GM12864 (cell line): ENCODE results near the gene PLEKHB2.
A peak's percentile ranks its signal among the peaks of the same experiment; 100 is the strongest.
"Not testable (repeated sequence)": the region's sequence is repeated elsewhere in the genome, so short reads cannot be mapped to it uniquely, and the experiment has no call there.

Source experiments
- DNase-seq: peaks from one replicate; pipeline ENCODE4 v3.0.0-alpha.2; 2011; ENCODE audit warnings: low read depth
- H3K4me3 ChIP-seq: 2 replicates; pipeline ENCODE4 v1.5.1; 2011; ENCODE audit warnings: mild to moderate bottlenecking, low read depth, low read length, control low read depth
- TF ChIP-seq, protein P1 (sequence below): IDR thresholded peaks from 2 replicates; pipeline ENCODE4 v1.5.1; 2011; ENCODE audit warnings: low read depth, mild to moderate bottlenecking, moderate library complexity, low read length, control low read depth, inconsistent platforms; ENCODE audit errors: missing control alignments

PLEKHB2 gene

DNA sequence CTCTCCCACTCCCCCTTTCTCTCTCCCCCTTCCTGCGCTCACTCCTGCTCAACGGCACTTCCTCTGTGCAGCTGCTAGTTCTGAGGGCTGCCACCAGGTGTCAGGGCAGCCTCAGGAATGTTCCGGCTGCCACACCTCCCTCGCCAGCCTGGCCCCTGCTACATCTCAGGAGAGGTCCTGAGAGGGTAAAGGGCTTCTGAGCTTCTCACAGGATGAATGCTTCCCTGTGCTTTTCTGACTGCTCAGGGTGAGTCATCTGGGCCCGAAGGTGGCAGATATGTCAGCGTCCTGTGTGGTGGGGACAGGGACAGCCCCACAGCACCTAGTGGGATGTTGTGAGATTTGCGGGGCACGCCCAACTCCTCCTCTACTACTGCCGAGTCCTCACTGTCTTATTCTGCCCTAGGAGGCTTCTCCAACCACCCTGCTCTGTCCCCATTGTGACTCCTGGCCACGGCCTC is 49.0 kb downstream of the PLEKHB2 start:
- peak; percentile 34 for DNase-seq
- no peak overlapping the region for H3K4me3 ChIP-seq
- TF ChIP-seq, protein P1, sequence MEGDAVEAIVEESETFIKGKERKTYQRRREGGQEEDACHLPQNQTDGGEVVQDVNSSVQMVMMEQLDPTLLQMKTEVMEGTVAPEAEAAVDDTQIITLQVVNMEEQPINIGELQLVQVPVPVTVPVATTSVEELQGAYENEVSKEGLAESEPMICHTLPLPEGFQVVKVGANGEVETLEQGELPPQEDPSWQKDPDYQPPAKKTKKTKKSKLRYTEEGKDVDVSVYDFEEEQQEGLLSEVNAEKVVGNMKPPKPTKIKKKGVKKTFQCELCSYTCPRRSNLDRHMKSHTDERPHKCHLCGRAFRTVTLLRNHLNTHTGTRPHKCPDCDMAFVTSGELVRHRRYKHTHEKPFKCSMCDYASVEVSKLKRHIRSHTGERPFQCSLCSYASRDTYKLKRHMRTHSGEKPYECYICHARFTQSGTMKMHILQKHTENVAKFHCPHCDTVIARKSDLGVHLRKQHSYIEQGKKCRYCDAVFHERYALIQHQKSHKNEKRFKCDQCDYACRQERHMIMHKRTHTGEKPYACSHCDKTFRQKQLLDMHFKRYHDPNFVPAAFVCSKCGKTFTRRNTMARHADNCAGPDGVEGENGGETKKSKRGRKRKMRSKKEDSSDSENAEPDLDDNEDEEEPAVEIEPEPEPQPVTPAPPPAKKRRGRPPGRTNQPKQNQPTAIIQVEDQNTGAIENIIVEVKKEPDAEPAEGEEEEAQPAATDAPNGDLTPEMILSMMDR, result peak; percentile 91

DNA sequence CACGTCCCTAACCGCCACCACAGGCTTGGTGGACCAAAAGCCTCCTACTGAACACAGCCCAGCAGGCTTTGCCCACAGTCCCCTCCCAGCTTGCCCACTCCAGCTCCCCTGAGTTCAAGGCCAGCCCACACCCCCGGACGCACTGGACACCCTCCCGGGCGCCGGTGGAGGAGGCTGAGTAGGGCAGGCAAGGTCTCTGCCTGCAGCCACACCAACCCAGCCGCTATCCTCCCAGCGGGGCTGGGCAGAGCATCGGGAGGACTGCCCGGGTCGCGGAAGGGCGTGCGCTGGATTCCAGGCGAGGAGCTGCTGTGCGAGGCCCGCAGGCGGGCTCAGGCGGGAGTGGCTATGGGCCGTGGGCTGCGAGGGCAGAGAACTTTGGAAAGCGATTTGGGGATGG is 49.5 kb downstream of the PLEKHB2 start:
- TF ChIP-seq, protein P1, result no peak
- DNase-seq, result no peak
- no peak overlapping the region for H3K4me3 ChIP-seq

DNA sequence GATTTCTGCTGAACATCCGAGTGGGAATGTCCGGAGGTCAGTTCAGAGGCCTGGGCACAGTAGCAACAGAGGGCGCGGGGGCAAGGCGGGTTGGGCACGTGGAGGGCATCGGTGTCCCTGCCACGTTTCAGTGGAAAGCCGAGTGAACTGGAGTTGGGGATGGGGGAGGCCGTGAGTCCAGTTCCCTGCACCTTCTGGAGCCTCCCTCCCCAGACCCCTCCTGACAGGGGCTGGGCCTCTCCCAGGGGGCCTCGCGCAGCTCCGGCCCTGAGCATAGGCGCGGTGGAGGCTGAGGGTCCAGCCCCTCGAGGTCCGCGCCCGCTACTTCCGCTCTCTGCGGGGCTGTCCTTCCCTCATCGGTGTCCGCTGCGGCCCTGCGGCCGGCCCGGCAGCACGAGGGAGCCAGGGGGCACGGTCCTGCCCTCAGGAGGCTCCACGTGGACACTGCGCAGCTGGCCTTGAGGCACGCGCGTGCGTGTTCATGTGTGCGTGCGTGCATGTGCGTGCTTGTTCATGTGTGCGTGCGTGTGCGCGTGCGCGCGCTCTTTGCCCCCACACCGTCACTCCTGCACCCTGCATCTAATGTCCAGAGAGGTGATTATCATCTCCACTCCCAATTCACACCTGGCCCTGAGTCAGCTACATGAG is 50.2 kb downstream of the PLEKHB2 start:
- no peak overlapping the region for H3K4me3 ChIP-seq
- no peak for DNase-seq
- TF ChIP-seq, protein P1, result no peak

DNA sequence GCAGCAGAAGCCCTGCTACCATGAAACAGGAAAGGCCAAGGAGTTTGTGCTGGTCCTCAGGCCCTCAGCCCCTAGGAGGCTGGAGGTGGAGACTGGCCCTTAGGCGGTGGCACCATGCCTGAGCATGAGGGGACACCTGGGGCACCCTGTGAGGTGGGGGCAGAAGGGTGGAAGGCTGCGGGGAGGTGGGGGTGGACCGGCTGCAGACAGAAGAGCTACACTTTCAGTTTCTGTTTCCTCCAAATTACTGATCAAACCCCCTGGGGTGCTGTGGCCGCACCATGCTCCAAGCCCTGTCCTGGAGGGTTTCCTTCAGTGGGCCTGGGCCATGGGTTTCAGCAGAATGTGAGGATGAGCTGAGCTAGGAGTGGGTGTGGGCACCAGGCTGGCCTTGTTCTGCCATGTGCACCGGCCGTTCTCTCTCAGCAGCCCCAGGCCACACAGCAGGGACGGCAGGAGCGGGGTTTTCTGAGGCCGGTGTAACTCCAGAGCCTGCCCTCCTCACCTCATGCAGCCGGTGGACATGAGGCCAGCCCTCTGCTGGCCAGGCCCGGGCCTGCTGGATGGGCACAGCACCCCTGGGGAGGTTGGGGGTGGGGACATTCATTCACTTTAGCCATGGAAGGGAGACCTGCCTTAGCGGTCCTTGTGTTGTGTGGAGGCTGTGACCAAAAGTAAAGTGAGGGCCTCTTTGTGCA is 51.5 kb downstream of the PLEKHB2 start:
- no peak for DNase-seq
- no peak overlapping the region for H3K4me3 ChIP-seq
- TF ChIP-seq, protein P1, result no peak

DNA sequence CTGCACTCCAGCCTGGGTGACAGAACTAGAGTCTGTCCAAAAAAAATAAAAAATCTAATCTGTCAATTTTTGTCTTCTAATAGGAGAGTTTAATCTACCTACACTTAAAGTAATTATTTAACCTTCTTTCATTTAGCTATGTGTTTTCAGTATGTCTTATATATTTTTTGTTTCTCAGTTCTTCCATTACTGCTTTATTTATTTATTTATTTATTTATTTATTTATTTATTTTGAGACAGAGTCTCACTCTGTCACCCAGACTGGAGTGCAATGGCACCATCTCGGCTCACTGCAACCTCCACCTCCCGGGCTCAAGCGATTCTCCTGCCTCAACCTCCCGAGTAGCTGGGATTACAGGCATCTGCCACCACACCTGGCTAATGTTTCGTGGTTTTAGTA is 60.4 kb downstream of the PLEKHB2 start:
- not testable (repeated sequence) for DNase-seq, H3K4me3 ChIP-seq

DNA sequence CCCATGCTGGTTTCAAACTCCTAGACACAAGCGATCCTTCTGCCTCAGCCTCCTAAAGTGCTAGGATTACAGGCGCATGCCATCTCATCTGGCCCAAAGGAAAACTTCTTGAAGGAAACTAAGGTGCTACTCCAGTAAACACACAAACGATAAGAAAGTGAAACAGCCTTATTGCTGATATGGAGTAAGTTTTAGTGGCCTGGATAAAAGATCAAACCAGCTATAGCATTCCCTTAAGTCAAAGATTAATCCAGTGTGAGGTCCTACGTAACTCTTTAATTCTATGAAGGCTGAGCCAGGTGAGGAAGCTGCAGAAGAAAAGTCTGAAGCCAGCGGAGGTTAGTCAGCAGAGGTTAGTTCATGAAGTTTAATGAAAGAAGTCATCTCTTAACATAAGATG is 63.4 kb downstream of the PLEKHB2 start:
- TF ChIP-seq, protein P1, result no peak

DNA sequence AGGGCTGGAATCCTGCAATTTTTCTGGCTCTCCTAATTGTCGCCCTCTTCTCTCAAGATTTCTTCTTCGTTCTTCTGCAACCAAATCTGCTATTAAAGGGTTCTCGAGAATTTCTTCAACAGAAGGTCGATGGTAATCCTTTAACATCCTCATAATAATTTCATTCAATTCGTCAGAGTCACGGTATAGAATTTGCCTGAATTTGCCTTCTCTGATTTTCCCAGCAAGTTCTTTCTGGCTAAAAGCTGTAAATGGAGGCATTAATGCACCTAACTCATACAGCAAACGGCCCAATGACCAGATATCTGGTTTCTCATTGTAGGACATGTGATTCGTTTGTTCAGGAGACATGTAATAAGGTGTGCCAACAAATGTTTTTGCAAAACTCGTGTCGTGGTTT is 72.9 kb downstream of the PLEKHB2 start:
- not testable (repeated sequence) for DNase-seq

More for the DNA sequence above, 63.4 kb downstream of the PLEKHB2 start:
- no peak overlapping the region for H3K4me3 ChIP-seq
- DNase-seq, result no peak

DNA sequence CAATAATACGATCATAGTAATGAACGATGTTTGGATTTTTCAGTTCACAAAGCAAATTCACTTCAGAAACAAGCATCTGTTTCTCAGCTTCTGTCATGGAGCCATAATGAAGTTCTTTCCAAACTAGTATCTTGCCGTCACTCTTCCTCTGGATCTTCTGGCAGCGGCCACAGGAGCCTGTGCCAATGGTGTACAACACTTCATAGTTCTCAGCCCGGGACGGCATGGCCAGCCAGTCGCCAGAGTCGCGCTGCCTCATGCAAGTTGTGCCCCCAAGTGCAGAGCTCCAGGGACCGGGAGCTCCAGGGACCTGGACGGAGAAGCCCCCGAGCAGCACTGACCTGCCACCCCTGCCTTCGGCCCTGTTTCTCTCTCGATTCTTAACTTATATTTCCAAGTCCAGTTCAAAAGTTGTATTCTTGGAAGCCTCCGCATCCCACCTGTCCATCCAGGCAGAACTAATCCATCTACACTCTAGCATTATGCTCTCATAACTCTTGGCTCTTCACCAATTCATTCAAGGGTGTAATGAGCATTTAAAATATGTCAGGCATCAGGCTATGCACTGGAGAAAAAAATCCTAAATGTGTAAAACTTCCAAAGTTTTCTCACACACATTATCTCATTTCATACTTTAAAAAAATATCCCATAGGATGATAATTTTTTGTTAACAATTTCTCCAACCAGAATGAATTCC is 73.7 kb downstream of the PLEKHB2 start:
- not testable (repeated sequence) for DNase-seq, H3K4me3 ChIP-seq

More for the DNA sequence above, 72.9 kb downstream of the PLEKHB2 start:
- not testable (repeated sequence) for H3K4me3 ChIP-seq

DNA sequence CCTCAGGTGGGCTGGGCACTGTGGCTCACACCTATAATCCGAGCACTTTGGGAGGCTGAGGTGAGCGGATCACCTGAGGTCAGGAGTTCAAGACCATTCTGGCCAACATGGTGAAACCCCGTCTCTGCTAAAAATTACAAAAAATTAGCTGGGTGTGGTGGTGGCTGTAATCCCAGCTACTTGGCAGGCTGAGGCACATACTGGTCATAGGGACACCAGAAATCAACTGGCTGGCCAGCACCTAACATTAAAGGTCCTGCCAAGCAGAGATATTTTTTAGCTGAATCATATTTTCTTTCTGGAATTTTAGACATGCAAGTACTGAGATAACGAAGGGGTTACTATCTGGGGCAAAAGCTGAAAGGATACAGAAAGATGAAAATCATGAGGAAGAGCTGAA is 76.3 kb downstream of the PLEKHB2 start:
- not testable (repeated sequence) for H3K4me3 ChIP-seq, DNase-seq

DNA sequence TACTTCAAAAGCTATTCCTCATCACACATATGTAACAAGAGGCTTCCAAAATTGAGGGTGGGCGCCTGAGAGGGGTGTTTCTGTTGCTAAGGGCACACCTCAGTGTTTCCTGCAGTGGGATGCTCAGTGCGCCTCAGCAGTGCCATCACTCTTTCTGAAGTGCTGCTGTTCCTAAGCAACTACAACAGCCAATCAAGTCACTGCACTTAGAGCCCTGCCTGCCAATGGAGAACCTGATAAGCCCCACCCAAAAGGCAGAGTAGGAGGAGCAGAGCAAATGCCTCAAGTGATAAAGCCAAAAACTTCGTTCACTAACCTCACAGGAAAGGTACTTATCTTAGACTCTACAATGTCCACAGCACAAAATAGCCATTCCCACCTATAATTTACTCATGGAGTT is 88.3 kb downstream of the PLEKHB2 start:
- H3K4me3 ChIP-seq, DNase-seq: not testable (repeated sequence)

DNA sequence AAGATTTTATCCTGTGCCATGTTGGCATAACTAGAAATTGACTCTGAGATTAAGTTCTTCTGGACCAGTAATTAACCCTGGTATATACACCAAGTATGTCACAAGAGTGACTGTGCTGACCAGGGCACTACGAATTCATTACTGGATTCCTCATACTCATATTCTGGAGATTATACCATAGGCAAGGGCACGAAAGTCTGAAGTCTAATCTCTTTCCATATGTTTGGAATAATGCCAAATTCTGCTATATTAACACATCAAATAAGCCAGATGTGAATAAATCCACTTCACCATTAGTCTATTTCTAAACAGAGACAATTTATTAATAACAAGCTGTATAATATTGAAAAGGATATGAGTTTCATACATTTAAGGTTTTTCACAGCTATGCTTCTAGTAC is 91.0 kb downstream of the PLEKHB2 start:
- not testable (repeated sequence) for DNase-seq

More for the DNA sequence above, 91.0 kb downstream of the PLEKHB2 start:
- not testable (repeated sequence) for H3K4me3 ChIP-seq
